Breast epithelium (tissue), 3 donors: ENCODE results near the gene PHKB.

Experiments used
- CTCF ChIP-seq, 3 donors: fragments of 450-650 bp; IDR thresholded peaks; one replicate each; pipeline ENCODE4 v1.5.1; 2016 to 2017; ENCODE audit warnings: antibody characterized with exemption in 3 of 3, mild to moderate bottlenecking in 3 of 3, moderate library complexity in 3 of 3
- POLR2A ChIP-seq: fragments of 450-650 bp; IDR thresholded peaks from one replicate; pipeline ENCODE4 v1.6.1; 2016; ENCODE audit warnings: antibody characterized with exemption, mild to moderate bottlenecking, moderate library complexity
- POLR2AphosphoS5 ChIP-seq, 3 donors: sonication (generic); formaldehyde crosslinking; IDR thresholded peaks; one replicate each; pipeline ENCODE4 v1.6.1; 2017; ENCODE audit warnings: antibody characterized with exemption in 3 of 3

- TF ChIP-seq POLR2AphosphoS5 (IDR thresholded peaks at IDR 0.05) (no peak), CTCF (IDR thresholded peaks at IDR 0.05) (no peak), POLR2A (no peak)
These were observed 152.1 kb downstream of the PHKB start for GRCh38 chr16:47613251-47613650.
